Measurements from ENCODE around the gene MAPKAP1. TPM values are rescaled to one million over a fixed set of nuclear protein-coding genes. Genes with fewer than 3 reads are reported as not detected.

Gene MAPKAP1
- total RNA-seq, 8 experiments from 2014 or later = 36.0 to 159 (median 58.8) TPM

GRCh38 chr9:125559894-125560293 lies 147.1 kb downstream of the MAPKAP1 start:
- ATAC-seq (replicated peaks in 6 of 8) = no peak
- WGBS, 10 experiments = 33 to 100% (median 63%) methylated on average over 1 to 2 of the region's 2 CpGs; no CpG with 5 or more reads in 4 of the 10 experiments
- Histone ChIP-seq H3K4me3 (no peak overlapping the region), H3K4me1 (replicated peaks in 1 of 2) (peaks cover 3 to 25% of the 10 kb centered on the region in 2 donors), H3K27ac (no peak overlapping the region)
- in situ Hi-C loops (cut with MboI; ENCODE audit: low pct_unique_long_range_greater_than_20kb in 2 of 9, low sequenced_read_pairs in 9 of 9, unreplicated experiment in 9 of 9) = no loop called here

GRCh38 chr9:125559194-125559593 lies 147.8 kb downstream of the MAPKAP1 start:
- Histone ChIP-seq H3K27ac (no peak overlapping the region), H3K4me3 (no peak overlapping the region), H3K4me1 (replicated peaks in 1 of 2) (peaks cover 3 to 18% of the 10 kb centered on the region in 2 donors)
- no peak for ATAC-seq (replicated peaks in 6 of 8)
- in situ Hi-C loops (cut with MboI; ENCODE audit: low pct_unique_long_range_greater_than_20kb in 2 of 9, low sequenced_read_pairs in 9 of 9, unreplicated experiment in 9 of 9) = no loop called here
- 84 to 100% (median 94%) methylated on average over 1 to 6 of the region's 6 CpGs; no CpG with 5 or more reads in 2 of the 10 experiments for WGBS, 10 experiments

GRCh38 chr9:125558453-125559092 lies 148.4 kb downstream of the MAPKAP1 start:
- no peak overlapping the region for H3K4me3 ChIP-seq
- H3K27ac ChIP-seq = no peak overlapping the region
- 0 to 75% (median 46%) methylated on average over 1 to 2 of the region's 2 CpGs for WGBS, 10 experiments
- peaks cover 3 to 18% of the 10 kb centered on the region in 2 donors for H3K4me1 ChIP-seq (replicated peaks in 1 of 2)
- ATAC-seq (replicated peaks in 6 of 8) = peak; percentile 66 to 93 (median 81)
- in situ Hi-C loops (cut with MboI; ENCODE audit: low pct_unique_long_range_greater_than_20kb in 2 of 9, low sequenced_read_pairs in 9 of 9, unreplicated experiment in 9 of 9) = no loop called here

- peak in 3 of 8 experiments; percentile 43 to 80 (median 74) for ATAC-seq (replicated peaks in 6 of 8)
- H3K4me3 ChIP-seq = no peak overlapping the region
- 74 to 100% (median 98%) methylated on average over 1 to 7 of the region's 7 CpGs; no CpG with 5 or more reads in 1 of the 10 experiments for WGBS, 10 experiments
- H3K4me1 ChIP-seq (replicated peaks in 1 of 2) = peaks cover 4 to 13% of the 10 kb centered on the region in 2 donors
- in situ Hi-C loops (cut with MboI; ENCODE audit: low pct_unique_long_range_greater_than_20kb in 2 of 9, low sequenced_read_pairs in 9 of 9, unreplicated experiment in 9 of 9) = no loop called here
- no peak overlapping the region for H3K27ac ChIP-seq
Measured at GRCh38 chr9:125556046-125556721, 150.8 kb downstream of the MAPKAP1 start.

- Histone ChIP-seq H3K4me1 (replicated peaks in 1 of 2) (peaks cover 15 to 27% of the 10 kb centered on the region in 2 donors), H3K27ac (no peak overlapping the region), H3K4me3 (no peak overlapping the region)
- 71 to 100% (median 86%) methylated on average over 1 to 3 of the region's 3 CpGs for WGBS, 10 experiments
- no peak for ATAC-seq (replicated peaks in 6 of 8)
- in situ Hi-C loops (cut with MboI; ENCODE audit: low pct_unique_long_range_greater_than_20kb in 2 of 9, low sequenced_read_pairs in 9 of 9, unreplicated experiment in 9 of 9) = no loop called here
Measured at GRCh38 chr9:125554726-125555125, 152.3 kb downstream of the MAPKAP1 start.

GRCh38 chr9:125551781-125552180 lies 155.2 kb downstream of the MAPKAP1 start:
- in situ Hi-C loops (cut with MboI; ENCODE audit: low pct_unique_long_range_greater_than_20kb in 2 of 9, low sequenced_read_pairs in 9 of 9, unreplicated experiment in 9 of 9) = no loop called here
- WGBS, 10 experiments = 100% methylated on average over 1 of the region's 1 CpG; no CpG with 5 or more reads in 5 of the 10 experiments
- H3K27ac ChIP-seq = no peak overlapping the region
- no peak for ATAC-seq (replicated peaks in 6 of 8)
- H3K4me3 ChIP-seq = no peak overlapping the region
- peaks cover 23 to 35% of the 10 kb centered on the region in 2 donors for H3K4me1 ChIP-seq (replicated peaks in 1 of 2)

GRCh38 chr9:125549891-125550885 lies 156.8 kb downstream of the MAPKAP1 start:
- Histone ChIP-seq H3K27ac (no peak overlapping the region), H3K4me1 (replicated peaks in 1 of 2) (peaks cover 34 to 49% of the 10 kb centered on the region in 2 donors), H3K4me3 (no peak overlapping the region)
- WGBS, 10 experiments = 15 to 93% (median 62%) methylated on average over 3 to 9 of the region's 9 CpGs
- in situ Hi-C loops (cut with MboI; ENCODE audit: low pct_unique_long_range_greater_than_20kb in 2 of 9, low sequenced_read_pairs in 9 of 9, unreplicated experiment in 9 of 9) = no loop called here
- ATAC-seq (replicated peaks in 6 of 8) = peak in 5 of 8 experiments; percentile 20 to 57 (median 42)

GRCh38 chr9:125549465-125549871 lies 157.5 kb downstream of the MAPKAP1 start:
- 47 to 95% (median 74%) methylated on average over 2 to 7 of the region's 7 CpGs; no CpG with 5 or more reads in 1 of the 10 experiments for WGBS, 10 experiments
- peaks cover 36 to 56% of the 10 kb centered on the region in 2 donors for H3K4me1 ChIP-seq (replicated peaks in 1 of 2)

GRCh38 chr9:125549039-125549438 lies 158.0 kb downstream of the MAPKAP1 start:
- H3K4me1 ChIP-seq (replicated peaks in 1 of 2) = peaks cover 36 to 58% of the 10 kb centered on the region in 2 donors
- no peak overlapping the region for H3K4me3 ChIP-seq
- ATAC-seq (replicated peaks in 6 of 8) = no peak
- 0 to 100% (median 100%) methylated on average over 1 to 3 of the region's 3 CpGs; no CpG with 5 or more reads in 2 of the 10 experiments for WGBS, 10 experiments
- H3K27ac ChIP-seq = no peak overlapping the region
- in situ Hi-C loops (cut with MboI; ENCODE audit: low pct_unique_long_range_greater_than_20kb in 2 of 9, low sequenced_read_pairs in 9 of 9, unreplicated experiment in 9 of 9) = no loop called here

More at GRCh38 chr9:125549465-125549871, 157.5 kb downstream of the MAPKAP1 start:
- ATAC-seq (replicated peaks in 6 of 8) = peak in 5 of 8 experiments; percentile 18 to 55 (median 21)
- Histone ChIP-seq H3K27ac (no peak overlapping the region), H3K4me3 (no peak overlapping the region)
- in situ Hi-C loops (cut with MboI; ENCODE audit: low pct_unique_long_range_greater_than_20kb in 2 of 9, low sequenced_read_pairs in 9 of 9, unreplicated experiment in 9 of 9) = no loop called here

GRCh38 chr9:125548141-125548540 lies 158.9 kb downstream of the MAPKAP1 start:
- H3K4me3 ChIP-seq = no peak overlapping the region
- peaks cover 36 to 58% of the 10 kb centered on the region in 2 donors for H3K4me1 ChIP-seq (replicated peaks in 1 of 2)
- H3K27ac ChIP-seq = no peak overlapping the region
- WGBS, 10 experiments = 78 to 100% (median 84%) methylated on average over 1 to 5 of the region's 5 CpGs; no CpG with 5 or more reads in 1 of the 10 experiments
- no peak for ATAC-seq (replicated peaks in 6 of 8)
- in situ Hi-C loops (cut with MboI; ENCODE audit: low pct_unique_long_range_greater_than_20kb in 2 of 9, low sequenced_read_pairs in 9 of 9, unreplicated experiment in 9 of 9) = no loop called here

GRCh38 chr9:125547368-125547767 lies 159.6 kb downstream of the MAPKAP1 start:
- WGBS, 10 experiments = 12 to 100% (median 60%) methylated on average over 1 to 3 of the region's 7 CpGs; no CpG with 5 or more reads in 3 of the 10 experiments
- Histone ChIP-seq H3K27ac (no peak overlapping the region), H3K4me3 (no peak overlapping the region), H3K4me1 (replicated peaks in 1 of 2) (peaks cover 36 to 65% of the 10 kb centered on the region in 2 donors)
- in situ Hi-C loops (cut with MboI; ENCODE audit: low pct_unique_long_range_greater_than_20kb in 2 of 9, low sequenced_read_pairs in 9 of 9, unreplicated experiment in 9 of 9) = no loop called here
- ATAC-seq (replicated peaks in 6 of 8) = peak in 5 of 8 experiments; percentile 18 to 53 (median 32)

GRCh38 chr9:125545845-125546244 lies 161.2 kb downstream of the MAPKAP1 start:
- Histone ChIP-seq H3K4me1 (replicated peaks in 1 of 2) (peaks cover 33 to 66% of the 10 kb centered on the region in 2 donors), H3K27ac (peak overlapping the region in 1 of 2 donors; percentile 52), H3K4me3 (no peak overlapping the region)
- 39 to 100% (median 92%) methylated on average over 1 to 13 of the region's 13 CpGs; no CpG with 5 or more reads in 1 of the 10 experiments for WGBS, 10 experiments
- ATAC-seq (replicated peaks in 6 of 8) = peak in 5 of 8 experiments; percentile 41 to 90 (median 60)
- in situ Hi-C loops (cut with MboI; ENCODE audit: low pct_unique_long_range_greater_than_20kb in 2 of 9, low sequenced_read_pairs in 9 of 9, unreplicated experiment in 9 of 9) = no loop called here
